HG03196 (cell line): Measurements from ENCODE around the gene SNCA.

Experiments used
- ATAC-seq: cut with Tn5 transposase; IDR thresholded peaks from one replicate; pipeline ENCODE4 v1.9.1; 2021; ENCODE audit not compliant: unreplicated experiment

SNCA gene

GRCh38 chr4:89836897-89837384 lies at the start of gene SNCA:
TSS of gene SNCA (minus strand) at chr4:89837161. CDS start at chr4:89835667, 1,494 bp downstream.
- ATAC-seq = no peak

- no peak for ATAC-seq
Measured at GRCh38 chr4:89879215-89879614, 42.3 kb upstream of the SNCA start.

GRCh38 chr4:89878611-89879010 lies 41.6 kb upstream of the SNCA start:
- ATAC-seq = no peak

GRCh38 chr4:89876548-89876947 lies 39.6 kb upstream of the SNCA start:
- ATAC-seq = no peak

- ATAC-seq = no peak
Measured at GRCh38 chr4:89871211-89871610, 34.2 kb upstream of the SNCA start.

- ATAC-seq = no peak
Measured at GRCh38 chr4:89868999-89869589, 32.1 kb upstream of the SNCA start.

GRCh38 chr4:89868276-89868675 lies 31.3 kb upstream of the SNCA start:
- ATAC-seq = no peak

- ATAC-seq = no peak
Measured at GRCh38 chr4:89863533-89863932, 26.6 kb upstream of the SNCA start.

- ATAC-seq = no peak
Measured at GRCh38 chr4:89860971-89861370, 24.0 kb upstream of the SNCA start.

- no peak for ATAC-seq
Measured at GRCh38 chr4:89855236-89855635, 18.3 kb upstream of the SNCA start.

GRCh38 chr4:89847571-89848325 lies 10.8 kb upstream of the SNCA start:
- ATAC-seq = no peak

- ATAC-seq = no peak
Measured at GRCh38 chr4:89839558-89839957, 2.6 kb upstream of the SNCA start.

GRCh38 chr4:89837993-89838390 lies 1.0 kb upstream of the SNCA start:
- ATAC-seq = no peak

GRCh38 chr4:89837385-89837992 lies 528 bp upstream of the SNCA start:
- ATAC-seq = no peak

GRCh38 chr4:89836031-89836745 lies 773 bp downstream of the SNCA start:
- no peak for ATAC-seq

- no peak for ATAC-seq
Measured at GRCh38 chr4:89835413-89835812, 1.5 kb downstream of the SNCA start.

- no peak for ATAC-seq
Measured at GRCh38 chr4:89834486-89835209, 2.3 kb downstream of the SNCA start.

- ATAC-seq = peak; percentile 86
Measured at GRCh38 chr4:89829470-89830138, 7.4 kb downstream of the SNCA start.

- no peak for ATAC-seq
Measured at GRCh38 chr4:89823416-89823815, 13.5 kb downstream of the SNCA start.

GRCh38 chr4:89821612-89822011 lies 15.3 kb downstream of the SNCA start:
- no peak for ATAC-seq
